GM19238 (cell line): ENCODE results near the gene TSKS.
"Not testable (repeated sequence)": the region's sequence is repeated elsewhere in the genome, so short reads cannot be mapped to it uniquely, and the experiment has no call there.

ENCODE experiments used
- DNase-seq: peaks from one replicate; pipeline ENCODE4 v3.0.0; 2011; ENCODE audit warnings: low spot score; ENCODE audit not compliant: insufficient read length

Gene TSKS

GRCh38 chr19:49766930-49767299 is 3.8 kb upstream of the TSKS start, which contains the start of gene AP2A1:
Gene AP2A1 (plus strand): TSS chr19:49767001. CDS start chr19:49767134, 133 bp downstream.
- no peak for DNase-seq

- DNase-seq, result peak; percentile 99
Observed at GRCh38 chr19:49766007-49766929, 3.2 kb upstream of the TSKS start.

DNA sequence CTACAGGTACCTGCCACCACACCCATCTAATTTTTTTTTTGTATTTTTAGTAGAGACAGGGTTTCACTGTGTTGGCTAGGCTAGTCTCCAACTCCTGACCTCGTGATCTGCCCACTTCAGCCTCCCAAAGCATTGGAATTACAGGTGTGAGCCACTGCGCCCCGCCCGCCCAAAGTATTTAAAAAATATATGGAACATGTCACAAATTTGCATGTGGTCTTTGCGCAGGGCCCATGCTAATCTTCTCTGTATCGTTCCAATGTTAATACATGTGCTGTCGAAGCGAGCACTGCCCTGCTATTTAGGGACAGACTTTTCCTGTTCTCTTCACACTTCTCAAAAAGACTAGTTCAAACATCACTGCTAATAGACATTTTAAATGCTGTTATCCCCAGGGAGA is 1.2 kb upstream of the TSKS start:
- DNase-seq, result no peak

DNA sequence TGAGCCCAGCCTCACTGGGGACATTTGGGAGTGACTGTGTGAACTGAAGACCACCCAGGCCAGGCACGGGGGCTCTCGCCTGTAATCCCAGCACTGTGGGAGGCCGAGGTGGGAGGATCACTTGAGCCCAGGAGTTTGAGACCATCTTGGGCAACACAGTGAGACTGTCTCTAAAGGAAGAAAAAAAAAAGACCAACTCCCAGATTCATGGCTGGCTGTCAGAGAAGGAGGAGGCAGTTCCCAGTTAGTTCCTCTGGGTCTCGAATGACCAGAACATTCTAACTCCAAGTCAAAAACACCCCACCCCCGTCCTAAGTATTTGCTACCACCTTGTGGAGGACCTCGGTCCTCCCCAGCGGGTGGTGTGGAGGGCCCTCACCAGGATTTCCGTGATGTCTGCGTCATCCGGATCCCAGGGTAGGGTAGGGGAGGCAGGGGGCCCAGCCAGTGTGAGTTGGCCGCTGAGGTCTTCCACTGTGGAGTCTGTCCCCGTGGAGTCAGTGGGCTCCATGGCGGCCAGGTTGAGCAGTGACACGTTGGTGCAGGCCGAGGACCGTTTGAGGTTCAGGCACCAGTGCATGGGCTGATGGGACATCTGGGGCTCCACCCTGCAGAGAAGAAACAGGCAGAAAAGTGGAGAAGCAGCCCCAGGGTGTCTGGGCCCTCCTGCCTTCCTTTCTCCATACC is 1.3 kb downstream of the TSKS start:
- no peak for DNase-seq

DNA sequence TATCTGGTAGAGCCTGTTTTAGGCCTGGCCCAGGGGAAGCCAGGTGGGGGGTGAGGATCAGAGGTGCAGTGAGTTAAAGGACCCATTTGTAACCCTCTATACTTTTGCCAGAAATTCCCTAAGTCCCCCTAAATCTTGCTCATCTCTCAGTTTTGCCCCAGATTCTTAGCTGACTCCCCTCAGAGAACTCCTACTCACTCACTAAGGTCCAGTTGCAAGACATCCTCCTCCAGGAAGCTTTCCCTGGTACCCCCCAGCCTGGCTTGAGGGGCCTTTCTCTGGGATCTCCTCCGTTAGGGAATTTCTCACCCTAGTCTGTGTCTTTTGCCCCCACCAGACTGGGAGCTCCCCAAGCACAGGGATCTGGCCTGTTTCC is 1.9 kb downstream of the TSKS start:
- DNase-seq, result no peak

DNA sequence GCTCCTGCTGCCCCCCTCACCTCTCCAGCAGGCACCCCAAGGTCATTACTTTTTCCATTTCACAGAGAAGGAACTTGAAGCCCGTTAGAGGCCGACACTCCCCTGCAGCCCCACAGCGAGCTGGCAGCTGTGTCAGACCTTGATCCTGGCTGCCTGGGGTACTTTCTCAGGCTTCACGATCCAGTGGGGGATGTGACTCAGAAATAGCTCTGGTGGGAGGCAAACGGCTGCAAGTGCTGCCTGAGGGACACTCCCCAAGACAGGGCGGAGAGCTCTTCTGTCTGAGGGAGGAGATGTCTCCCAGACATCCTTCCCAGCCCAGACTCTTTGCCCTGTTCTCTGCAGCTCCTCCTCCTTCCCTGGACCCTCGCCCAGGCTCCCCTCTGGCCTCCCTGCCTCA is 4.8 kb downstream of the TSKS start:
- no peak for DNase-seq

- no peak for DNase-seq
Observed at GRCh38 chr19:49755956-49756355, 7.2 kb downstream of the TSKS start.

- no peak for DNase-seq
Observed at GRCh38 chr19:49752701-49753100, 10.4 kb downstream of the TSKS start.

- no peak for DNase-seq
Observed at GRCh38 chr19:49749771-49750170, 13.3 kb downstream of the TSKS start.

DNA sequence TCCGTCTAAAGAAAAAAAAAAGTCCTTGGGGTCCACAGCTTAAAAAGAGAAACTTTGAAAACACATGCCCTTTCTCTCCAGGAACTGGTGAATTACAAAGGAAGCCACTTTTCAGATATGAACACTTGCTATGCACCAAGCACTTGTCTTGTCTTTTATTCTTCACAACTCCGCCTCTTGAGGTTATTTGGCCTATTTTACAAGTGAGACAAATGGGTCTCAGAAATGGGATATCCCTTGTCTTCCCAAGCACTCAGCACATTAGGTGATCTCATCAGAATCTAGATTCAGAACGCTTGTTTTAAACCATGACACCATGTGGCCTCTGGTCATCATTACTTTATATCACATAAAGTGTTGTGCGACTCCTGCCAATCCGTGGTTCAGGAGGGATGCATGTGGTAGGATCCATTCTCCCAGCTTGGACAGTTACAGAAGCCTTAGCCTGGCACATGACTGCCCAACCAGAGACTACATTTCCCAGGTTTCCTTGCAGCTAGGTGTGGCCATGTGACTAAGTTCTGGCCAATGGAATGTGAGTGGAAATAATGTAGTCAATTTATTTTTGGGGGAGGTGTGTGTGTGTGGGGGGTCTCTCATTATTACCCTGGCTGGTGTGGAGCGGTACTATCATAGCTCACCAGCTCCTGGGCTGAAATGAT is 13.9 kb downstream of the TSKS start:
- no peak for DNase-seq

DNA sequence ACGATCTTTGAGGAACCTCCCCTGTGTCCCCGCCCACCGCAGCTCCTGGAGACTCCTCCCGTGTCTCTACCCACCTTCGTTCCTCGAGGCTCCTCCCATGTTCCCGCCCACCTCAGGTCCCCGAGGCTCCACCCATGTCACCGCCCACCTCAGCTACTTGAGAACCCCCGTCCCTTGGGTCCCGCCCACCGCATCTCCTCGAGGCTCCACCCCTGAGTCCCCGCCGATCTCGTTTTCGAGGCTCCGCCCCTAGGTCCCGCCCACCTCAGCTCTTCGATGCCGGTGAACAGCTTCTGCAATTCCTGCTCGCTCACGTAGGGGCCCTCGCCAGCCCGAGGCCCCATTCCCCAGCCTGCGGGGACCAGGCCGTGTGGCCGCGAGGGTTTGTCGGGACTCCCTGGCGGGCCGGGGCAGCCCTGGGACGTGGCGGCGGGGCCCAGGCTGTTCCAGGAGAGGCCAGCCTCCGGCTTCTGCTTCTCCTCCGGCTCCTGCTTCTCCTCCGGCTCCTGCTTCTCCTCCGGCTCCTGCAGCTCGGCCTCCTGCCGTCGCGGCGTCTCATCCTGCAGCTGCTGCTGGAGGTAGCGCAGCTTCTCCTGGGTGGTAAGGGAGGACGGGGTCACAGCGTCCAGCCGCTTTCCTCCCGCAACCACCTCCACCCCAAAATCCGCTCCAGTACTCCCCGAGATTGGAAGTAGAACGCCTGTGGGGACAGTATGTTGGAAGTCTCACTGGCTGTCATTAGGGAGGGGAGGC is 16.7 kb downstream of the TSKS start:
- DNase-seq, result no peak

GRCh38 chr19:49744946-49745381 is 18.1 kb downstream of the TSKS start:
- DNase-seq, result no peak

DNA sequence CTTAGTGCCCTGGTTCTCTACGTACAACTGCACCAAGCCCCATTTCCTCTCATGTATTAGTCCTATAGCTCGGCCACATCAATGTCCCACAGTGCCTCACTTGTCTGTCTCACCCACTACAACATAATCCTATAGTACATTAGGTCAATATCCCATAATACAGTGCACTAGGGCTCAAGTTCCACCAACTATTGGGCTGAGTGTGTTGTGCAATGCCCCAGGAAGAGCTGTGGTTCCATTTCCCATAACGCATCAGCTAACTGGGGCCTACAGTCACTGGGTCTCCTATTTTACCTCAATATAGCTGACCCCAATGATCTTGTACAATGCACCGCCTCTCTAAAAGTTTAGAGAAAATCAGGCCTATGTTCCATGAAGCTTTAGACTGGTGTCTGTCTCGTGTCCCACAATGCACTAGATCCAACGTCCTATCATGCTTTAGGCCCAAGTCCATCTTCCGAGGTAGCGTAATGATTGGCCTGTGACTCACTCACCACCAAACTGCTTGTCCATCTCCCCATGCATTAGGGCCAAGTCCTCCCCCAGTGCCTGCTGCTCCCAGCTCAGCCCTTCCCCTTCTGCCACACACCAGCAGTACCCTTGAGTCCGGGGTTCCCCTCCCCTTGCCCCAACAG is 21.8 kb downstream of the TSKS start:
- no peak for DNase-seq

- DNase-seq, result no peak
Observed at GRCh38 chr19:49739933-49740332, 23.2 kb downstream of the TSKS start.

- no peak for DNase-seq
Observed at GRCh38 chr19:49739098-49739497, 24.0 kb downstream of the TSKS start.

DNA sequence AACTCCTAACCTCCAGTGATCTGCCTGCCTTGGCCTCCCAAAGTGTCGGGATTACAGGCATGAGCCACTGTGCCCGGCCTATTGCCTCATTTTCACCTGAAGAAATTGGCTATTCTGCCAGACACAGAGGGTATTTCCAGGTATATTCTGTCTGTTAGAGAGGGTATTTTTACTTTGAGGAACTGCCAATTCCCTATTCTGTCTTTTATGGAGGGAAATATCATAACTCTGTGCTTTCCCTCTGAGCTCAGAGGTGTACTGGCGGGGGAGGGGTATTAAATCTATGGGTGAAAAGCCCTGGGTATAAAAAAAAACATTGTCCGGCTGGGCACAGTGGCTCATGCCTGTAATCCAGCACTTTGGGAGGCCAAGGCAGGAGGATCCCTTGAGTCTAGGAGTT is 24.8 kb downstream of the TSKS start:
- no peak for DNase-seq

- no peak for DNase-seq
Observed at GRCh38 chr19:49730166-49730565, 32.9 kb downstream of the TSKS start.

DNA sequence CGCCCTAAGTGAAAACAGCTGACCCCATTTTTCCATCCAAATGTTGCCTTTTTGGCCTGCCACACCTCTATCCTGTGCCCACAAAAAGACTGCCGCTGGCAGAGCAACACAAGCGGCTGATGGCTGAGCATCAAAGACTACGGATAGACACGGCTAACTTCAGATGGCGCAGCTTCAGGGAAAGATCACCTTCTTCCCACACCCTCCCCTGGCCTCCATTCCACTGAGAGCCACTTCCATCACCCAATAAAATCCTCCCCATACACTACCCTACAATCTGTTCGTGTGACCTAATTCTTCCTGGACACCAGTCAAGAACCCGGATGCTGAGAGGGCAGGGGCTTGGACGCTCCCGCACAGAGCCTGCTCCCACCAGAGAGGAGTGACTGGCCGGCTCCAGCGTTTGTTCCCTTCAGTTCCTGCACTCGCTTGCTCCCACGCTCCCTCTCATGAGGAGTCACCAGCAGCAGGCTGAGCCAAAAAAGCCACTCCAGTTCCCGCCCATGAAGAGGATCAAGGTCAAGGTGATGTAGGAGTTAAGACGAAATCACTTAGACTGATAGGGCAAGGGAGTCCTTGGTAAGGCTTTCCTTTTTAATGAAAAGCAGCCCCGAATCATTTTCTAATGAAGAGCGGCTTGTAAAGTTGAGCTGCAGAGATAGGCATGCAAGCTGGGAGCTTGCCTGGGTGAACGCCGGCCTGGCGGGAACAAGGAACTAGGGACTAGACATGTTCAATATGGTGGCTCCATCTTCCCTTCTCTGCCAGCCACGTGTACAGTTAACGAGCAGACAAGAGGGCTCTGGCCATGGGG is 35.7 kb downstream of the TSKS start:
- no peak for DNase-seq

GRCh38 chr19:49719420-49719819 is 43.7 kb downstream of the TSKS start:
- DNase-seq, result not testable (repeated sequence)

- DNase-seq, result no peak
Observed at GRCh38 chr19:49718991-49719390, 44.1 kb downstream of the TSKS start.
